Activated CD4-positive, alpha-beta T cell treated with anti-CD3 and anti-CD28 coated beads for 36 hours (primary cell): Measurements from ENCODE around the gene MED10. TPM values are rescaled to one million over a fixed set of nuclear protein-coding genes. Genes with fewer than 3 reads are reported as not detected.

Experiments used
- ATAC-seq: fragments of 200-7000 bp; cut with Tn5 transposase; one replicate; pipeline ENCODE4 v1.10.0; 2021; ENCODE audit warnings: mild to moderate bottlenecking, moderate library complexity
- CTCF ChIA-PET: fragments of 350-600 bp; sonication (Branson Sonifier 250); formaldehyde crosslinking; loops from one replicate; lab custom pipeline; 2021; ENCODE audit warnings: antibody characterized with exemption; lab: Charles Lee
- POLR2A ChIA-PET: fragments of 350-600 bp; sonication (Branson Sonifier 250); formaldehyde crosslinking; loops from one replicate; lab custom pipeline; 2021; ENCODE audit warnings: antibody characterized with exemption, inconsistent platforms; lab: Charles Lee
- DNase-seq: peaks from one replicate; pipeline ENCODE4 v3.0.0-alpha.2; 2020
- H3K27ac Mint-ChIP-seq: one replicate; pipeline ENCODE4 v1.8.0; 2021; ENCODE audit warnings: mixed read lengths
- H3K27me3 Mint-ChIP-seq: one replicate; pipeline ENCODE4 v1.8.0; 2021; ENCODE audit warnings: mixed read lengths
- H3K36me3 Mint-ChIP-seq: one replicate; pipeline ENCODE4 v1.8.0; 2021; ENCODE audit warnings: low read depth, mixed read lengths
- H3K4me1 Mint-ChIP-seq: one replicate; pipeline ENCODE4 v1.8.0; 2021; ENCODE audit warnings: mixed read lengths
- H3K4me3 Mint-ChIP-seq: one replicate; pipeline ENCODE4 v1.8.0; 2021; ENCODE audit warnings: mild to moderate bottlenecking, moderate library complexity, mixed read lengths
- H3K9me3 Mint-ChIP-seq: one replicate; pipeline ENCODE4 v1.8.0; 2021; ENCODE audit warnings: low read depth, mixed read lengths
- intact Hi-C, 2 experiments: fragments of 100-400 bp; cut with DNase I in 1 of 2; cut with micrococcal nuclease in 1 of 2; formaldehyde crosslinking; loops; one replicate each; pipeline versions ENCODE4 v1.14.2 to v1.15.1; 2022 to 2024; cut with DNase I, micrococcal nuclease
- total RNA-seq, 2 experiments: library from RNA; stranded (reverse); gene quantifications; one replicate each; pipeline ENCODE4 v1.2.3, GENCODE V29; 2021

The MED10 gene
- total RNA-seq, 2 experiments from 2014 or later, result 40.4 to 50.8 TPM

DNA sequence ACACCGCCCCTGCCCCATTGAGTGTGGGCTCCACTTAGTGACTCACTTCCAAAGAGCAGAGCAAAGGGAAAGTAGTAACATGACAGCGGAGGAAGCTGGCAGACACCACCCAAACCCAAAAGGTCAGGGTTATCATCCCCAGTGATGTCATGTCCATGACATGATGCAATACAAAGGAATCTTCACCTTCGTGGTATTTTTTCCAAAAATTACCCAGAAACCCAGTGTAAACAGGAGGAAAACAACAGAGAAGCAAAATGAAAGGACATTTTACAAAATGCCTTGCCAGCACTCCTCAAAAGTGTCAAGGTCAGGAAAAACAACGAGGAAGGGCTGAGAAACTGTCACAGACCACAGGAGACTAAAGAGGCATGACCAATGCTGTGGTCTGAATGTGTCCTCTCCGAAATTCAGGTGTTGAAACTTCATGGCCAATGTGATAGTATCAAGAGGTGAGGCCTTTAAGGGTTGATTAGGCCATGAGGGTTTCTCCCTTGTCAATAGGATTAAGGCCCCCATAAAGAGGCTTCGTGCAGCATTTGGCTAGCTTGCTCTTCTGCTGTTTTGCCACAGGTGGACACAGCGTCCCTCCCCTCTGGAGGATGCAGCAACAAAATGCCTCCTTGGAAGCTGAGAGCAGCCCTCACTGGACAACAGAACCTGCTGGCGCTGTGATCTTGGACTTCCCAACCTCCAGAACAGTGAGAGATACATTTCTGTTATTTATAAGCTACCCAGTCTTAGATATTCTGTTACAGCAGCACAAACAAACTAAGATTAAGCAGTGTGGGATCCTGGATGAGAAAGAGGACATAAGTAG, 30.5 kb upstream of the MED10 start:
- Mint-ChIP-seq H3K36me3 (peaks cover 2% of the 10 kb centered on the region), H3K27me3 (peaks cover 13% of the 10 kb centered on the region), H3K4me1 (peaks cover 4% of the 10 kb centered on the region), H3K9me3 (no peaks in the 10 kb centered on the region), H3K4me3 (no peak overlapping the region), H3K27ac (peak overlapping the region; percentile 45)
- intact Hi-C loops, result no loop called here
- peak; percentile 55 for ATAC-seq
- ChIA-PET POLR2A (no interaction called here), CTCF (no interaction called here)
- DNase-seq, result no peak

DNA sequence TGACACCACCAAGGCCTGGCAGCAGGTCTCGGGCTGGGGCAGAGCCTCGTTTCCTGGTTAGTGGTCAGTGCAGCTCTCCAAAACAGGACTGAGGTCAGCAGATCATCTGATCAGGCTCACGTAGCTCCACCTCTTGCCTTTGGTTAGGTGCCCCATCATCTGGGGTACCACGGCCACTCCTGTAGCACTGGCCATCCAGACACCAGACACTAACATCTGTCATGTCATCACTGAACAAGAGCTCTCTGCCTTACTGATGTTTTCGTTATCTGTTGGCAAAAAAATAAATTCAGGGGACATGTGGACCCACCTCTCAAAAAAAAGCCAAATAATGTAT, 29.9 kb upstream of the MED10 start:
- no peak overlapping the region for H3K4me3 Mint-ChIP-seq
- ChIA-PET POLR2A (no interaction called here), CTCF (no interaction called here)
- peaks cover 4% of the 10 kb centered on the region for H3K4me1 Mint-ChIP-seq
- H3K27ac Mint-ChIP-seq, result peak overlapping the region; percentile 45
- intact Hi-C loops, result no loop called here
- H3K27me3 Mint-ChIP-seq, result peaks cover 15% of the 10 kb centered on the region
- DNase-seq, result no peak
- no peak for ATAC-seq
- H3K36me3 Mint-ChIP-seq, result peaks cover 2% of the 10 kb centered on the region
- no peaks in the 10 kb centered on the region for H3K9me3 Mint-ChIP-seq

DNA sequence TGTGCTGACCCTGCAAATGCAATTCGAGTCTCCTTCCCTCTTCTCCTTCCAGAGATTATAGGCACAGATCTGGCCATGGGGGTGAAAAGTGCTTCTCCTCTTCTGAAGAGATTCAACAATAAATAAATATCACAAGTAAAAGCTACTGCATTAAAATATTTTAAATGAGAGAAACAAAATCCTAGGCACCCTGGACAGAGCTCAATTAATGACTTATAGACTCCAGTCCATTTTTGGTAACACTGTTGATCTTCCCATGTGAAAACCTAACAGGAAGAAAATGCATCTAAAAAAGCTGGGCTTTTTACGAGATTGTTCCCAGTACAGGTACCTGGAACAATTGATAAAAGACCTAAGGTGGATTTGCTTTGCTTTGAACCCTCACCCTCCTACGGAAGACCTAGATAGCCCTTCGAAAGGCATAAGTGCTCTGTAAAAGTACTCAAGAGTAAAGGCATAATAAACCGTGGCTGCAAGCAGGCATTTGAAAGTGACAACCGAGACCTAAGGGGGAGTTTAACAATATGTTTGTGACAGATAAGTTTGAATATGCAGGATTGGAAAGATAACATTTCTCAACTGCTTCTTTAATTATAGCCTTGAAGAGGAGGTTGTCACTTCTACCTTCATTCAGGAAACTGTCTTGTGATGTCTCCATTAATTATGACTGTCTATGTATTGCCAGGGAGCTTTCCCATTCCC, 29.4 kb upstream of the MED10 start:
- DNase-seq (no peak), ATAC-seq (no peak)
- ChIA-PET POLR2A (no interaction called here), CTCF (no interaction called here)
- intact Hi-C loops, result no loop called here
- H3K27me3 Mint-ChIP-seq, result peaks cover 15% of the 10 kb centered on the region
- H3K36me3 Mint-ChIP-seq, result peaks cover 2% of the 10 kb centered on the region
- no peak overlapping the region for H3K27ac Mint-ChIP-seq
- peaks cover 7% of the 10 kb centered on the region for H3K4me1 Mint-ChIP-seq
- no peaks in the 10 kb centered on the region for H3K9me3 Mint-ChIP-seq
- H3K4me3 Mint-ChIP-seq, result no peak overlapping the region

DNA sequence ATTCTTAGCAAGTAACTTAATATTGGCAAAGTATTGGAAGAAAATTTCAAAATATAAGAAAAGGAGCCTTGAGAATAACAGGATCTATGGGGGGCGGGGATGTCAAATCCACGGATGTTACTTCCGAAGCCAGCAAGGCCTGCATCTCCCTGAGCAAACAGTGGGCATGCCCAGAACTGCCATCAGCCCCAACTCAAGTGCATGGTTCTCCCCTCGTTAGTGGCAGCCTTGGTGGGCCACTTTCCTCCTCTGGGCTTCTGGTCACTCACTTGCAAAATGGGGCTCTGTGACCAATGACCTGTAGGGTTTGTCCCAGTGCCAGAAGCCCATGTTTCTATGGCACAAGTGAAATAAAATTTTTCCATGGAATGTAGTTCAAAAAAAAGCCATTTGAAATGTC, 27.2 kb upstream of the MED10 start:
- no peak for ATAC-seq
- no peak for DNase-seq
- CTCF ChIA-PET, result interaction anchor here (0.6 kb wide), 1 partner anchor 16 kb away, joined by 5 read pairs; no protein-coding TSS in a partner anchor
- H3K27ac Mint-ChIP-seq, result no peak overlapping the region
- peaks cover 15% of the 10 kb centered on the region for H3K27me3 Mint-ChIP-seq
- peaks cover 7% of the 10 kb centered on the region for H3K4me1 Mint-ChIP-seq
- no peak overlapping the region for H3K4me3 Mint-ChIP-seq
- H3K36me3 Mint-ChIP-seq, result peaks cover 2% of the 10 kb centered on the region
- POLR2A ChIA-PET, result no interaction called here
- no peaks in the 10 kb centered on the region for H3K9me3 Mint-ChIP-seq
- intact Hi-C loops, result no loop called here

DNA sequence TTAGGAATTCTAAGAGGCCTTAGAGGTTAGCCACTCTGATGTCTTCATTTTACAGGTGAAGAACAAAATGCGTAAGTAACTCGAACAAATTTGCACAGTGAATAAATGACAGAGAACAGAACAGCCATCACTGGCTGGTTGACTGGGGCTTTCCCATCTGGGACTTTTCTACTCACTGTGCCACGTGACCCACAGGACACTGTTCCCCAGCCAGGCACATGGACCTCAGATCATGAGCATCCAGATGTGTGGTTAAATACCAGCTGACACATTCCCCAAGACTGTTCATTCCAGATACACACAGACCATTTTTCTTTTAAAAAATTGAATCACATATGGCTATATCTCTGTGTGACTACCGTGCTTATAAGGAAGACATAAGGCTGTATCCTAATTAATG, 25.8 kb upstream of the MED10 start:
- H3K27ac Mint-ChIP-seq, result no peak overlapping the region
- POLR2A ChIA-PET, result no interaction called here
- H3K36me3 Mint-ChIP-seq, result no peaks in the 10 kb centered on the region
- intact Hi-C loops, result no loop called here
- peaks cover 12% of the 10 kb centered on the region for H3K27me3 Mint-ChIP-seq
- no peaks in the 10 kb centered on the region for H3K9me3 Mint-ChIP-seq
- H3K4me1 Mint-ChIP-seq, result peaks cover 7% of the 10 kb centered on the region
- DNase-seq (no peak), ATAC-seq (no peak)
- CTCF ChIA-PET, result interaction anchor here (0.5 to 0.7 kb wide), 2 partner anchors 971 to 980 kb away, joined by 3 read pairs; no protein-coding TSS in a partner anchor
- H3K4me3 Mint-ChIP-seq, result no peak overlapping the region

DNA sequence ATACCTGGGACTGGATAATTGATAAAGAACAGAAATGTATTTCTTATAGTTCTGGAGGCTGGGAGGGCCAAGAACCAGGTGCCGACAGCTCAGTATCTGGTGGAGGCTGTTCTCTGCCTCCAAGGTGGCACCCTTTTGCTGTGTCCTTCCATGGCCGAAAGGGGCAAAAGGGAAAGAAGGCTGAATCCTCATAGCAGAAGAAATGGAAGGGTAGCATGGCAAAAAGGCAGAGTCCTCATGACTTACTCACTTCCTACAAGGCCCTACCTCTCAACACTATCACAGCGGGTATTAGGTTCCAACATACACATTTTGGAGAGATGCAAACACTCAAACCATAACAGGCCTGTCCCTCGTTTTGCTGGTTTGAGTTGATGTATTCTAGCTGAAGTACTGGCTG, 25.1 kb upstream of the MED10 start:
- no peak for DNase-seq
- POLR2A ChIA-PET, result no interaction called here
- intact Hi-C loops, result no loop called here

DNA sequence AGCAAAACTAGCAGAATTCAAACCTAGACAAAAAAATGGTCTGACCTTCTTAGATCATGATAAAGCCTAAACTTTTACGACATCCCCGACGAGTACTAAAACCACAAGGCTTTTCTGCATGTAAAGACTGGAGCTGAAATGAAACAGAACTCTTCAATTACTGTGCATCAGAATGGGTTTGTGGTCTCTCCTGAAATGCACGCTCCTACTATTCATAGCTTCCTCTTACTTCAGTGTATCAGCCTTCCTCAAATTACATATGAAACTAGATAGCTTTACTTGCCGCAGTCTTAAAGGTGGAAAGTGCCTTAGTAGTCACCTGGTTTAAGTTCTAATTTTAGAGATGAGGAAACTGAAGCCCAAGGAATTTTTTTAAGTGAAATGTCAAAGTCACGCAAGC, 24.6 kb upstream of the MED10 start:
- H3K4me3 Mint-ChIP-seq, result no peak overlapping the region
- ATAC-seq (peak; percentile 51), DNase-seq (no peak)
- intact Hi-C loops, result no loop called here
- H3K9me3 Mint-ChIP-seq, result no peaks in the 10 kb centered on the region
- H3K36me3 Mint-ChIP-seq, result no peaks in the 10 kb centered on the region
- peaks cover 3% of the 10 kb centered on the region for H3K4me1 Mint-ChIP-seq
- no peak overlapping the region for H3K27ac Mint-ChIP-seq
- ChIA-PET POLR2A (no interaction called here), CTCF (no interaction called here)
- H3K27me3 Mint-ChIP-seq, result peaks cover 11% of the 10 kb centered on the region

More for the DNA sequence above, 25.1 kb upstream of the MED10 start:
- H3K36me3 Mint-ChIP-seq, result no peaks in the 10 kb centered on the region
- peaks cover 11% of the 10 kb centered on the region for H3K27me3 Mint-ChIP-seq
- CTCF ChIA-PET, result interaction anchor here (0.7 kb wide), 1 partner anchor 970 kb away, joined by 3 read pairs; no protein-coding TSS in a partner anchor
- no peak overlapping the region for H3K4me3 Mint-ChIP-seq
- H3K9me3 Mint-ChIP-seq, result no peaks in the 10 kb centered on the region
- peaks cover 4% of the 10 kb centered on the region for H3K4me1 Mint-ChIP-seq
- H3K27ac Mint-ChIP-seq, result no peak overlapping the region
- ATAC-seq, result no peak

DNA sequence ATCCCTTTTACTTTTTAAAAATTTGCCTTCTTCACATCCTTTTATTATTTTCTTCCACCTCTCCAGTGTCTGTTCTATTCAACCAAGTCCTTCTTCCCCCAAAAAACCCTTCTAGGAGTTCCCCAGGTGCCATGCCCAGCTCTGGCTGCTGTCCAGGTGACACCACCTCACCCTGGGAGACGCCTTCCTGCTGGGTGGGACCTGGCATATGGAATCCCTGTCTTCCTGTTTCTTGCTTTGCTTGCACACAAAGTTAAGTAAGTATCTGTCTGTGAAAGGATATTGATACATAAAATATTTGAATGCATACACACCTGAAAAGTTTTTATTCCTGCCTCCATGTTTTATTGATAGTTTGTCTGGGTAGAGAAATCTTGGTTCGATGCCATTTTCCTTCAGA, 23.1 kb upstream of the MED10 start:
- H3K27ac Mint-ChIP-seq, result no peak overlapping the region
- ATAC-seq, result no peak
- intact Hi-C loops, result no loop called here
- H3K4me3 Mint-ChIP-seq, result no peak overlapping the region
- peaks cover 4% of the 10 kb centered on the region for H3K27me3 Mint-ChIP-seq
- peaks cover 3% of the 10 kb centered on the region for H3K4me1 Mint-ChIP-seq
- CTCF ChIA-PET, result no interaction called here
- DNase-seq, result no peak
- POLR2A ChIA-PET, result no interaction called here
- H3K36me3 Mint-ChIP-seq, result no peaks in the 10 kb centered on the region
- no peaks in the 10 kb centered on the region for H3K9me3 Mint-ChIP-seq

DNA sequence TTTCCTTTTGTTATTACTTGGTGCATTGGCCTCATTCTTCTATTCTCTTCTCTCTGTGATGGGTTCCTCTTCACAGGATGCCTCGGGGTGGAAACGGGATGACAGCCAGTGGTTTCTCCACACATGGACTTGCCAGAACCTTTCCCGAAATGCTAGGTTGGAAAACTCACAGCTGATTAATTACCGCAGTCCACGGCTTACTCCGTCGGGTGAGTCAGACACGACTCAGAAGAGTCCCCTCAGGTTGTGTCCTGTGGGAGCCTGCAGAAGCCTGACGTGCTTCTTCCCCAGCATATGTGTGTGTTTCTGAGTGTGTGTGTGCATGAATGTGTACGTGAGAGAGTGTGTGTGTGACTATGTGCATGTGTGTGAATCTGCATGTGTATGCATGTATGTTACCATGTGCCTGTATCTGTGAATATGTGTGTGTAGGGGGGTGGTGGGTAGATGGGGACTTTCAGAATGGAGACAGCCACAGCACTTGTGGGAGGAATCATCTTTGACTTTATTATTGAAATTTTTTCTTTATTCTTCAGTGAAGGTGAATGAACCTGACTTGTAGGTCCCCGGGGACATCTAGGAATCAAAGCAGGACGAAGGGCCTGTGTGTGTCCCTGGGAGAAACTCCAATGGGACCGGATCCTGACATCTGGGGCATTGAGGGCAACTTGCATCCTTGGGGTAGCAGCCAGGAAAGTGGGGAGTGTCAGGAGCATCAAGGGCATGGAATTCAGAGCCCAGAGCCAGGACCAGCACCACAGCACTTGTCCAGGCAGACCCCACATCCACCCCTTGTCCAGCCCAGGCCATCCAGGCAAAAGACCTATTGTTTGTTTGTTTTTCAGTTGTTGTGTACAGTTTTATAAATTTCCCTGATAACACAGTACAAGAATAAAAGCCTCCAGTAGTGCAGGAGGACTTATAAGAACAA, 21.9 kb upstream of the MED10 start:
- intact Hi-C loops, result no loop called here
- POLR2A ChIA-PET, result no interaction called here
- Mint-ChIP-seq H3K4me3 (no peak overlapping the region), H3K4me1 (peaks cover 3% of the 10 kb centered on the region), H3K9me3 (no peaks in the 10 kb centered on the region), H3K36me3 (no peaks in the 10 kb centered on the region), H3K27me3 (peaks cover 4% of the 10 kb centered on the region), H3K27ac (no peak overlapping the region)
- CTCF ChIA-PET, result no interaction called here
- no peak for DNase-seq
- no peak for ATAC-seq

DNA sequence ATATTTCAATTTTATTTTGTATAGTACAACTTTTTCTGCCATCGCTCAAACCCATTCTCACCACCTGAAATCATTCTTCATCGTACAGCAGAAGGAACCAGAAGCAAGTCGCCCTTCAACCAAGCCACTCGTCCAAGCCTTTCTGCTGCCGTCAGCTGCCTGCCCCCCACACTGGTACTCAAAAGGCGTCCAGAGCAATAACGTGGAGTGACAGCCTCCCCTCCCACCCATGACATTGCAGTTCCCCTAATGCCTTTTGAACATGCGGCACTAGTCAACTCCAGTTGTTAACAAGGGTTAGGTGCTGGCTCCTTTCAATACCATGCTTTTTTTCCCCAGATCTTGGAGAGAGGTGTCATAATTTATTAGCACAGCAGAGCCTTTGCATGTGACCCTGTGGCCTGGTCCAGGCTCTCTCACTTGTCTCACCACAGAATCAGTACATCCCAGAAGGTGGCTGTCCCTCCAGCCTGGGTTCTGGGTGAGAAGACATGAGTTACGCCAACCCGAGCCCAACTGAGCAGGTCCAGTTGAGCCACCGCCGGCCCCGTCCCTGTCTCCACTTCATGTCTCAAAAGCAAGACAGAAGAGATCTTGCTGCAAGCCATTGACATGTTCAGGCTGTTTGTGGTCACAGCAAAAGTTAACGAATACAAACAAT, 20.4 kb upstream of the MED10 start:
- Mint-ChIP-seq H3K4me3 (no peak overlapping the region), H3K27ac (no peak overlapping the region), H3K9me3 (no peaks in the 10 kb centered on the region), H3K27me3 (peaks cover 3% of the 10 kb centered on the region), H3K4me1 (peaks cover 3% of the 10 kb centered on the region), H3K36me3 (no peaks in the 10 kb centered on the region)
- ATAC-seq (no peak), DNase-seq (no peak)
- CTCF ChIA-PET, result no interaction called here
- POLR2A ChIA-PET, result no interaction called here
- intact Hi-C loops, result no loop called here
